SH-SY5Y (cell line): ENCODE data around the gene TMEM45A.

Source experiments
- GATA2 ChIP-seq: IDR thresholded peaks from 2 replicates; pipeline ENCODE4 v1.6.1; 2011; ENCODE audit warnings: mild to moderate bottlenecking, low read depth, low read length
- GATA3 ChIP-seq: IDR thresholded peaks from 2 replicates; pipeline ENCODE4 v1.6.1; 2011; ENCODE audit warnings: low read depth, mild to moderate bottlenecking, low read length, moderate library complexity

- TF ChIP-seq GATA3 (no peak), GATA2 (no peak)
Observed at GRCh38 chr3:100457811-100458210, 34.6 kb upstream of the TMEM45A start.
